CD4-positive, alpha-beta T cell treated with Interleukin-4 for 4 hours (primary cell): Measurements from ENCODE around the gene TTLL11.
"Not testable (repeated sequence)": the region's sequence is repeated elsewhere in the genome, so short reads cannot be mapped to it uniquely, and the experiment has no call there.

Experiments
- DNase-seq: peaks from one replicate; pipeline ENCODE4 v3.0.0-alpha.2; 2020

Gene TTLL11

DNA sequence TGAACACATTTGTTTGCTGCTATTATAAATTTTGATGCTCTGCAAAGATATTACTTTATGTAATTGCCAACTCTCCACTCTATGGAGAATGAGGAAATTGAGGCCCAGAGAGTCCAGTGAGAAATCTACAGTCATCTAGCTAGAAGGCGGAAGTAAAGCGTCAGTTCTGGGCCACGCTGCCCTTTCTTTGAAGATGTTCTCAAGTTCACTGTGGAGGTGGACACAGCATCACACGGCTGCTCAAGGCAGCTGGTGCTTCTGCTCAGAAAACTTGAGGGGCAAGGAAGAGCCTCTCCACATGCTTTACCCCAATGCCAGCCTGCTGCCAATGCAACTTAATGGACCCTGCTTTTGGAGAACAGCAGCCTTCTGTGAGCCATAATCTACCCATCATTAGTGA, 96.3 kb downstream of the TTLL11 start:
- DNase-seq, result no peak

DNA sequence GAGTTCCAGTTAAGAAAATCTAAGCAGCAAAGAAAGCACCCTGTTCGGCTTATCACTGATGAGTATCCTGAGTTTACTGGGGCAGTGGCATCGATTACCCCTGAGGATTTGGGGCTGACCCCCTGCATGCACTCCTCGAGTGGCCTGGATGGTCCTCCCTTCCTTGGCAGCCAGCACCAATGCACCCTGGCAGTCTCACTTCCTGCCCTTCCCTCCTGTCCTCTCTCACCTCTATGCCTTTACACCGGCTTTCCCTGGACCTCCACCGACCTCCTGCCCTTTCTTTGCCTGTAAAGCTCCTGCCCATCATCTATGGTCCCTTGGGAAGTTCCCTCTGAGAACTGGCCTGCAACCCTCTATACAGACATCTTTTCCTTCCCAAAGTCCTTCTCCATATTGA, 97.1 kb downstream of the TTLL11 start:
- no peak for DNase-seq

GRCh38 chr9:121992571-121993212, 100.4 kb downstream of the TTLL11 start:
- peak; percentile 61 for DNase-seq

- DNase-seq, result no peak
These were observed 101.8 kb downstream of the TTLL11 start for GRCh38 chr9:121991307-121991661.

DNA sequence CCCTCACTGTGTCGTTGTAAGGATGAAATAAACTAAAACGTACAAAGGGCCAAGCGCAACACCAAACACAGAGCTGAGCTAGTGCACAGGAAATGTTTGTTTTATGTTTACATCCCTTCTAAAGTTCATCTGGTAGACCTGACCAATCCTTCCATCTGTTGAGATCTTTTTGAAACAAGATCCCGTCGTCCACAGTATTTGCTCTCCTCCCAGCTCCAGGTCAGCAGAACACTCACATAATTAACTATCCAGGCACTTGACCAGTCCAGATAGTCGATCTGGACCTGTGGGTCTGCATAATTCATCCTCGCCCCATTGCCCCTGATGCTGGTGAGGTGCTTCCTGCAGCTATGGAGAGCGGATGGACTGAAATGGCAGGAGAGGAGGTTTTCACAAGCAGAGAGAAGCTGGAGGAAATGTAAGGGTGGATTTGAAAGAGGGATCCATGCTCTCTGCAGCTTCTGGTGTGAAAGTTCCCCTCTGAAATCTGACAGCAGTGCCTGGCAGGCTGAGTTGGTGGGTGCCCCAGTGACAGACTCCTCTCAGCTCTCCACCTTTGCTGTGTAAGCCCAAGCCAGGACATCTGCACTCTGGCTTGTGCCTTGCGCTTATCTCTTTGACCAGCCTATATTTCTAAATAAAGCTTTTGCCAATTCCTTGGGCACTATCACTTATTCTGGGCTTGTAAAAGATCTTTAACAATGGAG, 102.4 kb downstream of the TTLL11 start:
- no peak for DNase-seq

- DNase-seq, result no peak
These were observed 104.1 kb downstream of the TTLL11 start for GRCh38 chr9:121989010-121989409.

GRCh38 chr9:121987314-121987713, 105.8 kb downstream of the TTLL11 start:
- DNase-seq, result no peak

GRCh38 chr9:121985792-121986494, 107.2 kb downstream of the TTLL11 start:
- no peak for DNase-seq

DNA sequence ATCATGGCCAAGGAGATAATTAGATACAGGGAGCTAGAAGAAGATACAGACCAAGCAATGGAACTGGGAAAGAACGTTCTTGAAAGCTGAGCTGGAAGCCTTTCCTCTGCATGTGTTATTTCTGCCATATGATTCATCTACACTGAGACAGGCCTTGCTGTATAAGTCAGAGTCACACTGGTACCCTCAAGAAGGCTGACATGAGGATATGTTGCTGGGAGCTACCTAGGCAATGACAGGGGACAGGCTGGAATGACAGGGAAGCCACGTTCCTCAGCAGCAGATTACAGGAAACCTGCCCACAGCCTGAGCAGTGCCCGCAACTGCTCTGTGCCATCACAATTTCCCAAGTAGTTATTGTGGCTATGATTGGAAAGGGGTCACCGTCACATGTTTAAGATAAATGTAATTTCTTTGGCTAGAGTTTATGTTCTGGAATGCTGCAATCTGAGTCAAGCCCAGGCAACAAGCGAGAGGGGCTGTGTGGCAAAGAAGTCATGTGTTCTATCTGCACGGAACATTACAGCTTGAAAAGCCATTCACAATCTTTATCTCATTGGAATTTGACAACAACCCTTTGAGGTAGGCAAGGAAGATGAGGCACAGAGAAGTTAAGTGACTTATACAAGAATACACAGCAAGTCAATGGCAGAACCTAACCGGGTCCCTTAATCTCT, 108.2 kb downstream of the TTLL11 start:
- DNase-seq, result no peak

- no peak for DNase-seq
These were observed 109.4 kb downstream of the TTLL11 start for GRCh38 chr9:121983736-121984135.

- no peak for DNase-seq
These were observed 111.8 kb downstream of the TTLL11 start for GRCh38 chr9:121981118-121981883.

DNA sequence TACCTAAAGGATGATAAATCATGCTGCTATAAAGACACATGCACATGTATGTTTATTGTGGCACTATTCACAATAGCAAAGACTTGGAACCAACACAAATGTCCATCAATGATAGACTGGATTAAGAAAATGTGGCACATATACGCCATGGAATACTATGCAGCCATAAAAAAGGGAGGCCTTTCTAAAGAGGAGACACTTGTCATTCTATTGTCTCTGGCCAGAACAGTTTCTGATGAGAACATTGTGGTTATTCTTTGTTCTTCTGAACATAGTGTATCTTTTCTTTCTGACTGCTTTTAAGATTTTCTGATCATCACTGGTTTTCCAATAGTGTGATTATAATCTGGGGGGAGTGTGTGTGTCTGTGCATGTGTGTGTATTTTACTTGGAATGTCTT, 112.4 kb downstream of the TTLL11 start:
- DNase-seq, result not testable (repeated sequence)

- DNase-seq, result no peak
These were observed 113.4 kb downstream of the TTLL11 start for GRCh38 chr9:121979736-121980135.

DNA sequence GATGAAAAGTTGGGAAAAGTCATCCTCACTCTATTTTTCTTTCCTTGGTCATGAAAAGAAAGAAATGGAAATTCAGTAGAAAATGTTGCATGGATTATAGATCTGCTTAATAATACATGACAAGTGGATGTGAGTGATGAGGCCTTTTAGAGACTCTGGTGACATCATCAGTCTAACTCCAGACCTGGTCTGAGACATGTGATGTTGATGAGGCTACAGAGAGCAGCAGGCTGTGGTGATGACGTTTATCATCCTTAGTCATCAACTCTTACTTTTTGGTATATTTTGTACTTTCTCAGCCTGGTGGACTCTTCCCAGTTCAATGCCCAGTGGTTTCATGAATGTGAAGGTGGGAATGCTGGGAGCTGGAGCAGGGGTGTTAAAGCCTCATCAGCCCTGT, 116.4 kb downstream of the TTLL11 start:
- no peak for DNase-seq

DNA sequence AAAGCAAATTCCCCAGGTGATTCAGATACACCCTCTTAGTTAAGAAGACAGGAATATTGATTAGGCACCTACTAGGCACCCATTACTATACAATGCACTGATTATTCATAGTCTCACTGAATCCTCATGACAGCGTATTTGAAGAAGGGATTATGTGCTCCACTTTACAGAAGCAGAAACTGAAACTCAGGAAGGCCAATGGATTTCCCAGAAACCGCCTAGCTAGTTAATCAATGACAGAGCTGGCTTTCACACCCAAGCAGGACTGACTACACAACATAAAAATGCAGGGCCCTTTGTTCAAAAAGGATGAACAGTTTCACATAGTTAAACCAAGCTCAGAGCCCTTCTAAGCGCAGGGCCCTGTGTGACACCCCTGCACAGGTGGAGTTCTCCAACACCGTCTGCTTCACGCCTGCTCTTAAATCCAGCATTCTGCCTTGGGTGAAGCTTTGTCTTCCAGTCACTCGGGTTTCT, 117.3 kb downstream of the TTLL11 start:
- no peak for DNase-seq

- DNase-seq, result no peak
These were observed 118.7 kb downstream of the TTLL11 start for GRCh38 chr9:121974421-121974820.

DNA sequence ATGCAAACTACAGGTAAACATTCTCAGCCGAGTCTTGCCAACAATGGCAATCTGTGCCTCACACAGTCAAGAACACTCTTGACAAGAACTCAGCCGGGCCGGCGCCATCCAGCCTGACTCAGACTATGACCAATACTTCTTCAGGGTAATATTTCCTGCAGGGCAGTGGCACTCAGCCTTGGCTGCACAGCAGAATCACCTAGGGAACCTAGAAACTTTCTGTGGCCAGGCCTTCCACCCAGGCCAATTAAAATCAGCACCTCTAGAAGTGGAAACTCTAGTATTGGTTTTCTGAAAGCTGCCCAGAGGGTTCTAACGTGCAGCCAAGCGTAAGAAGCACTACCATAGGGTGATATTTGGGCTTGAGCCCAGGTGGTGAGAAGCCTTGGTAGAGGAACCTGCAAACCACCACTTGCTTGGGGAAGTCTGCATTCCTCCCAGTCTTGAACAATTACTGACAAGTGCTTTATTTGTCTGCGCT, 120.6 kb downstream of the TTLL11 start:
- DNase-seq, result no peak

GRCh38 chr9:121968056-121968455, 125.1 kb downstream of the TTLL11 start:
- no peak for DNase-seq

DNA sequence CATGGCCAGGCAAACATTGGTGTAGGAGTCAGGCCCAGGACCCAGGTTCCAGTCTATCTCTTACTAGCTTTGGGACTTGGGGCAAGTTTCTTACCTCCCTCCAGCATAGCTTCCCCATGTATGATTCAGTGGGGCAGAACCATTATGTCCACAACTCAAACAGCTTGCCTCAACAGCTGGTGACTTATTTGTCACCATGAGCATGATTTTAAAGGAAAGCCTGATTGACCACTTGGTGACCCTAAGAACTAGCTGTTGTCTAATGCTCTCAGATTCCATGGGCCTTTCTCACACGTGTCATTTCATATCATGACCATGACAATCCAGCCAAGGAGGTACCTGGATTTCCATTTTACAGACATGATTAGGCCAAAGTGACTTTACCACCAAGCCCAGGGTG, 126.4 kb downstream of the TTLL11 start:
- DNase-seq, result no peak

GRCh38 chr9:121963528-121963995, 129.5 kb downstream of the TTLL11 start:
- no peak for DNase-seq

DNA sequence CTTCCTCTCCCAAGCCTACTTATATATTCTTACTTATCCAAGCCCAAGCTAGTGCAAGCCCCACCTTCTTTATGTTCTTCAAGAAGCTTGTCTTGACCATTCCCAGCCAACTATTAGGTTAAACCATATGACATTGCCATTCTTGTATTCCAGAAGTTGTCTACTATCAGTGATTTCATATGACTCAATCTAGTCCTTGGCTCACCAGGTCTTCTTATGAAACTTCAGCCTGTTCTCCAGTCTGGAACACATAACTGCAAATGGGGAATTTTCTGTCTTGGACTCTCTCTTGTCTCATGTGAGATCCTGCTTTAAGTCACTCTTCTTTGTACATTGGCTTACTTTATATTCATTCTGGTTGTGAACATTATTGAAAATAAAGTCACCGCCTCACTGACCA, 130.7 kb downstream of the TTLL11 start:
- no peak for DNase-seq

GRCh38 chr9:121960665-121961064, 132.4 kb downstream of the TTLL11 start:
- no peak for DNase-seq
